Caco-2 (cell line): ENCODE data around the gene ANKRD42. TPM values are rescaled to one million over a fixed set of nuclear protein-coding genes. Genes with fewer than 3 reads are reported as not detected.

Experiments
- BruUV-seq: library from RNA; stranded (reverse); fragments of 400-500 nt; replicated peaks from 2 replicates; lab custom pipeline; 2021; lab: Mats Ljungman, UMichigan
- CTCF ChIA-PET: fragments of 300-600 bp; sonication (Branson Sonifier 250); formaldehyde crosslinking; loops from one replicate; lab custom pipeline; 2022; ENCODE audit warnings: antibody characterized with exemption; lab: Charles Lee
- POLR2A ChIA-PET: fragments of 300-600 bp; sonication (Branson Sonifier 250); formaldehyde crosslinking; loops from one replicate; lab custom pipeline; 2022; ENCODE audit warnings: antibody characterized with exemption; lab: Charles Lee
- DNase-seq, 2 experiments: peaks; one replicate each; pipeline versions ENCODE4 v3.0.0 to v3.0.0-alpha.2; 2020 to 2022
- H3K27me3 ChIP-seq: replicated peaks from 2 replicates; pipeline ENCODE4 v1.6.0; 2011; ENCODE audit warnings: low read length; ENCODE audit not compliant: control insufficient read depth, insufficient read depth
- H3K36me3 ChIP-seq: 2 replicates; pipeline ENCODE4 v1.5.1; 2011; ENCODE audit warnings: low read length; ENCODE audit not compliant: control insufficient read depth, insufficient read depth
- H3K4me1 ChIP-seq: fragments of 250-450 bp; sonication (Bioruptor Pico); 2 replicates; pipeline ENCODE4 v1.5.1; 2020; ENCODE audit warnings: mild to moderate bottlenecking
- H3K4me3 ChIP-seq: 2 replicates; pipeline ENCODE4 v1.5.1; 2011; ENCODE audit warnings: low read depth, mild to moderate bottlenecking, control low read depth, low read length
- H3K9me3 ChIP-seq: fragments of 250-450 bp; sonication (Bioruptor Pico); 2 replicates; pipeline ENCODE4 v1.5.1; 2020; ENCODE audit warnings: mild to moderate bottlenecking, moderate library complexity
- H3K27ac Mint-ChIP-seq: one replicate; pipeline ENCODE4 v1.8.0; 2022; ENCODE audit warnings: mixed read lengths; ENCODE audit not compliant: unreplicated experiment
- H3K27me3 Mint-ChIP-seq: one replicate; pipeline ENCODE4 v1.8.0; 2022; ENCODE audit warnings: mixed read lengths; ENCODE audit not compliant: insufficient read depth, unreplicated experiment
- H3K36me3 Mint-ChIP-seq: one replicate; pipeline ENCODE4 v1.8.0; 2022; ENCODE audit warnings: mild to moderate bottlenecking, mixed read lengths; ENCODE audit not compliant: insufficient read depth, unreplicated experiment
- H3K4me1 Mint-ChIP-seq: one replicate; pipeline ENCODE4 v1.8.0; 2022; ENCODE audit warnings: low read depth, mixed read lengths; ENCODE audit not compliant: unreplicated experiment
- H3K4me3 Mint-ChIP-seq: one replicate; pipeline ENCODE4 v1.8.0; 2022; ENCODE audit warnings: mild to moderate bottlenecking, moderate library complexity, mixed read lengths; ENCODE audit not compliant: unreplicated experiment
- H3K9me3 Mint-ChIP-seq: one replicate; pipeline ENCODE4 v1.8.0; 2022; ENCODE audit warnings: mixed read lengths; ENCODE audit not compliant: unreplicated experiment
- intact Hi-C: fragments of 100-400 bp; cut with micrococcal nuclease; formaldehyde crosslinking; loops from one replicate; pipeline ENCODE4 v1.10.0; 2022; ENCODE audit not compliant: unreplicated experiment
- total RNA-seq: library from RNA; stranded (reverse); gene quantifications from 2 replicates; pipeline ENCODE4 v1.2.3, GENCODE V29; 2022
- TF ChIP-seq, protein P1 (sequence below), 2 experiments: fragments of 200-600 bp in 1 of 2; IDR thresholded peaks; 1 replicate in 1 of 2; 2 replicates in 1 of 2; pipeline versions ENCODE4 v1.5.1 to v1.8.0; 2011 to 2022; ENCODE audit warnings: antibody characterized with exemption in 1 of 2, control low read depth in 1 of 2, inconsistent platforms in 1 of 2, low read depth in 1 of 2, low read length in 1 of 2, mild to moderate bottlenecking in 1 of 2, moderate library complexity in 1 of 2; ENCODE audit not compliant: insufficient read depth in 1 of 2, severe bottlenecking in 1 of 2, unreplicated experiment in 1 of 2

ANKRD42 gene
- total RNA-seq, 1 experiment from 2014 or later: 8.3 TPM

DNA sequence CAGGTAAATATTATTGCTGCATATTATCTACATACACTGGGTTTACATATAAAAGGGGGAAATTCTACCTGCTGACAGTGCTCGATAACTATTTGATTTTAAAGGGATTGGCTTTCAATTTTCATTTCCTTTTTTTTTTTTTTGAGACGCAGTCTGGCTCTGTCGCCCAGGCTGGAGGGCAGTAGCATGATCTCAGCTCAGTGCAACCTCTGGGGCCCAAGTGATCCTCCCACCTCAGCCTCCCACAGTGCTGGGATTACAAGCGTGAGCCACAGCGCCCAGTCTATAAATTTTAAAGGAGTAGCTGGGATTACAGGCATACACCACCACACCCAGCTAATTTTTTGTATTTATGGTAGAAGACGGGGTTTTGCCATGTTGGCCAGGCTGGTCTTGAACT, 39.7 kb upstream of the ANKRD42 start:
- peaks cover 26% of the 10 kb centered on the region for H3K36me3 Mint-ChIP-seq
- no TSS peak for BruUV-seq
- Histone ChIP-seq H3K4me3 (no peak overlapping the region), H3K36me3 (no peaks in the 10 kb centered on the region), H3K9me3 (no peaks in the 10 kb centered on the region), H3K27me3 (no peaks in the 10 kb centered on the region), H3K4me1 (0 out of 2 replicates have a peak, but pooled peaks cover 6% of the 10 kb centered on the region)
- ChIA-PET CTCF (no interaction called here), POLR2A (no interaction called here)
- intact Hi-C loops: no loop called here
- no peaks in the 10 kb centered on the region for H3K27me3 Mint-ChIP-seq
- H3K27ac Mint-ChIP-seq: no peak overlapping the region
- no peaks in the 10 kb centered on the region for H3K9me3 Mint-ChIP-seq
- H3K4me1 Mint-ChIP-seq: peaks cover 8% of the 10 kb centered on the region
- DNase-seq: no peak
- H3K4me3 Mint-ChIP-seq: no peak overlapping the region
- TF ChIP-seq, protein P1, sequence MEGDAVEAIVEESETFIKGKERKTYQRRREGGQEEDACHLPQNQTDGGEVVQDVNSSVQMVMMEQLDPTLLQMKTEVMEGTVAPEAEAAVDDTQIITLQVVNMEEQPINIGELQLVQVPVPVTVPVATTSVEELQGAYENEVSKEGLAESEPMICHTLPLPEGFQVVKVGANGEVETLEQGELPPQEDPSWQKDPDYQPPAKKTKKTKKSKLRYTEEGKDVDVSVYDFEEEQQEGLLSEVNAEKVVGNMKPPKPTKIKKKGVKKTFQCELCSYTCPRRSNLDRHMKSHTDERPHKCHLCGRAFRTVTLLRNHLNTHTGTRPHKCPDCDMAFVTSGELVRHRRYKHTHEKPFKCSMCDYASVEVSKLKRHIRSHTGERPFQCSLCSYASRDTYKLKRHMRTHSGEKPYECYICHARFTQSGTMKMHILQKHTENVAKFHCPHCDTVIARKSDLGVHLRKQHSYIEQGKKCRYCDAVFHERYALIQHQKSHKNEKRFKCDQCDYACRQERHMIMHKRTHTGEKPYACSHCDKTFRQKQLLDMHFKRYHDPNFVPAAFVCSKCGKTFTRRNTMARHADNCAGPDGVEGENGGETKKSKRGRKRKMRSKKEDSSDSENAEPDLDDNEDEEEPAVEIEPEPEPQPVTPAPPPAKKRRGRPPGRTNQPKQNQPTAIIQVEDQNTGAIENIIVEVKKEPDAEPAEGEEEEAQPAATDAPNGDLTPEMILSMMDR (IDR thresholded peaks at IDR 0.05; ENCODE audit: insufficient read depth in 1 of 2, low read depth in 1 of 2, low read length in 1 of 2, severe bottlenecking in 1 of 2, unreplicated experiment in 1 of 2): no peak

GRCh38 chr11:83156144-83156995, 37.1 kb upstream of the ANKRD42 start:
- DNase-seq: peak; percentile 100
- H3K36me3 ChIP-seq: no peaks in the 10 kb centered on the region
- POLR2A ChIA-PET: interaction anchor here (0.5 to 3.1 kb wide), 23 partner anchors 9 to 492 kb away, joined by 3 to 57 read pairs (median 6); partner anchors contain the start of genes ANKRD42, CCDC90B, DDIAS and PRCP
- intact Hi-C loops: loop anchor here (1.0 to 2.0 kb wide), 10 partner anchors 37 to 555 kb away; partner anchors contain the start of genes ANKRD42, CCDC90B, DDIAS and RAB30
- Mint-ChIP-seq H3K27ac (peak overlapping the region; percentile 99), H3K9me3 (no peaks in the 10 kb centered on the region), H3K4me1 (peaks cover 28% of the 10 kb centered on the region), H3K4me3 (peak overlapping the region; percentile 95), H3K27me3 (no peaks in the 10 kb centered on the region), H3K36me3 (peaks cover 52% of the 10 kb centered on the region)
- TSS peak; percentile 95 for BruUV-seq
- CTCF ChIA-PET: interaction anchor here (0.7 to 2.7 kb wide), 10 partner anchors 16 to 338 kb away, joined by 3 to 29 read pairs (median 6); partner anchors contain the start of genes DDIAS, PRCP and RAB30
- H3K27me3 ChIP-seq: no peaks in the 10 kb centered on the region
- peak overlapping the region; percentile 49 for H3K4me3 ChIP-seq
- TF ChIP-seq, protein P1 (IDR thresholded peaks at IDR 0.05; ENCODE audit: insufficient read depth in 1 of 2, low read depth in 1 of 2, low read length in 1 of 2, severe bottlenecking in 1 of 2, unreplicated experiment in 1 of 2): no peak
- no peaks in the 10 kb centered on the region for H3K9me3 ChIP-seq
- peaks cover 21% of the 10 kb centered on the region for H3K4me1 ChIP-seq

GRCh38 chr11:83156996-83157593, 36.4 kb upstream of the ANKRD42 start, which contains the start of gene PCF11:
Gene PCF11, plus strand, starts transcription at chr11:83157131. Its CDS starts 309 bp downstream, at chr11:83157440.
- Histone ChIP-seq H3K4me3 (peak within 1 kb of the TSS; percentile 77), H3K4me1 (peaks cover 18% of the 10 kb centered on the region), H3K27me3 (no peaks in the 10 kb centered on the region), H3K9me3 (no peaks in the 10 kb centered on the region), H3K36me3 (no peaks in the 10 kb centered on the region)
- Mint-ChIP-seq H3K4me3 (peak within 1 kb of the TSS; percentile 95), H3K36me3 (peaks cover 59% of the 10 kb centered on the region), H3K9me3 (no peaks in the 10 kb centered on the region), H3K4me1 (peaks cover 22% of the 10 kb centered on the region), H3K27me3 (no peaks in the 10 kb centered on the region), H3K27ac (peak within 1 kb of the TSS; percentile 99)
- no TSS peak for BruUV-seq
- TF ChIP-seq, protein P1 (IDR thresholded peaks at IDR 0.05; ENCODE audit: insufficient read depth in 1 of 2, low read depth in 1 of 2, low read length in 1 of 2, severe bottlenecking in 1 of 2, unreplicated experiment in 1 of 2): no peak
- intact Hi-C loops: loop anchor here (1.0 to 2.0 kb wide), 11 partner anchors 16 to 554 kb away; partner anchors contain the start of genes ANKRD42, CCDC90B, DDIAS and RAB30
- POLR2A ChIA-PET: interaction anchor here (0.5 to 3.1 kb wide), 25 partner anchors 9 to 492 kb away, joined by 3 to 57 read pairs (median 6); partner anchors contain the start of genes ANKRD42, CCDC90B, DDIAS and PRCP
- CTCF ChIA-PET: interaction anchor here (0.7 to 2.7 kb wide), 8 partner anchors 42 to 257 kb away, joined by 3 to 29 read pairs (median 8); partner anchors contain the start of genes DDIAS, PRCP and RAB30
- no peak for DNase-seq
